Activated CD4-positive, alpha-beta T cell treated with anti-CD3 and anti-CD28 coated beads, Interleukin-2, amount 10 ng/mL, durations not matched to agents 7 days and 5 days (primary cell): ENCODE results near the gene ANO4. TPM values are rescaled to one million over a fixed set of nuclear protein-coding genes. Genes with fewer than 3 reads are reported as not detected.
"Not testable (repeated sequence)": the region's sequence is repeated elsewhere in the genome, so short reads cannot be mapped to it uniquely, and the experiment has no call there.

Source experiments
- CTCF ChIA-PET: fragments of 350-600 bp; sonication (Branson Sonifier 250); formaldehyde crosslinking; loops from one replicate; lab custom pipeline; 2021; ENCODE audit warnings: antibody characterized with exemption; lab: Charles Lee
- POLR2A ChIA-PET: fragments of 350-600 bp; sonication (Branson Sonifier 250); formaldehyde crosslinking; loops from one replicate; lab custom pipeline; 2021; ENCODE audit warnings: antibody characterized with exemption; lab: Charles Lee
- DNase-seq: peaks from one replicate; pipeline ENCODE4 v3.0.0-alpha.2; 2020
- H3K27ac Mint-ChIP-seq: one replicate; pipeline ENCODE4 v1.8.0; 2021; ENCODE audit warnings: mild to moderate bottlenecking, moderate library complexity, mixed read lengths
- H3K27me3 Mint-ChIP-seq: one replicate; pipeline ENCODE4 v1.8.0; 2021; ENCODE audit warnings: mixed read lengths
- H3K36me3 Mint-ChIP-seq: one replicate; pipeline ENCODE4 v1.8.0; 2021; ENCODE audit warnings: low read depth, mixed read lengths
- H3K4me1 Mint-ChIP-seq: one replicate; pipeline ENCODE4 v1.8.0; 2021; ENCODE audit warnings: mixed read lengths
- H3K4me3 Mint-ChIP-seq: one replicate; pipeline ENCODE4 v1.8.0; 2021; ENCODE audit warnings: mild to moderate bottlenecking, moderate library complexity, mixed read lengths
- H3K9me3 Mint-ChIP-seq: one replicate; pipeline ENCODE4 v1.8.0; 2021; ENCODE audit warnings: mixed read lengths
- total RNA-seq, 2 experiments: library from RNA; stranded (reverse); gene quantifications; one replicate each; pipeline ENCODE4 v1.2.3, GENCODE V29; 2021

ANO4 gene
- total RNA-seq, 2 experiments from 2014 or later, result not detected

GRCh38 chr12:101082706-101083105 is 288.1 kb downstream of the ANO4 start:
- DNase-seq, result no peak
- CTCF ChIA-PET, result no interaction called here
- Mint-ChIP-seq H3K9me3 (no peaks in the 10 kb centered on the region), H3K27ac (no peak overlapping the region), H3K4me3 (no peak overlapping the region), H3K27me3 (peaks cover 3% of the 10 kb centered on the region), H3K36me3 (no peaks in the 10 kb centered on the region), H3K4me1 (peaks cover 11% of the 10 kb centered on the region)
- POLR2A ChIA-PET, result no interaction called here

- Mint-ChIP-seq H3K4me3 (no peak overlapping the region), H3K27me3 (peaks cover 3% of the 10 kb centered on the region), H3K9me3 (peaks cover 2% of the 10 kb centered on the region), H3K36me3 (no peaks in the 10 kb centered on the region), H3K4me1 (no peaks in the 10 kb centered on the region), H3K27ac (no peak overlapping the region)
- ChIA-PET POLR2A (no interaction called here), CTCF (no interaction called here)
- no peak for DNase-seq
Observed at GRCh38 chr12:101086490-101087135, 292.0 kb downstream of the ANO4 start.

GRCh38 chr12:101087920-101088319 is 293.3 kb downstream of the ANO4 start:
- H3K27ac Mint-ChIP-seq, result no peak overlapping the region
- H3K36me3 Mint-ChIP-seq, result no peaks in the 10 kb centered on the region
- peaks cover 2% of the 10 kb centered on the region for H3K9me3 Mint-ChIP-seq
- H3K27me3 Mint-ChIP-seq, result peaks cover 3% of the 10 kb centered on the region
- ChIA-PET CTCF (interaction anchor here (0.6 kb wide), 1 partner anchor 227 kb away, joined by 3 read pairs; no protein-coding TSS in a partner anchor), POLR2A (no interaction called here)
- no peaks in the 10 kb centered on the region for H3K4me1 Mint-ChIP-seq
- no peak overlapping the region for H3K4me3 Mint-ChIP-seq
- no peak for DNase-seq

DNA sequence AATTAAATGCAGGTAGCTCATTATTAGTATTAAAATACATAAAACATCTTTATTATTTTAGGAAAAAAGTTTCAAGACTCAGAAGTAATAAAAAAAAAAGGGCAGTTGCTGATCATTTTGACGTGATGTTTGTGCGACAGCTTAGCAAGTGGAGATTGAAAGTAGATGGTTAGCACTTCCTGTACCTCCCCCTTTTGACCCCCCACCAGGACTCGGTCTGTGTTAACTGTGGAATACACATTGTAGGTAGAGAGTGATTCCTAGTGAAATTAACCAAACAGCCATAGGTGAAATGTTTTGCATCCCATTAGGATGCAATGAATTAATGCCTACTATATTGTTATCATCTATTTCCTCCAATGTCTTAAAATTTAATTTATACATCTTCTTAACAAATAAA is 294.7 kb downstream of the ANO4 start:
- Mint-ChIP-seq H3K4me3 (no peak overlapping the region), H3K36me3 (no peaks in the 10 kb centered on the region), H3K9me3 (peaks cover 2% of the 10 kb centered on the region), H3K27me3 (peaks cover 3% of the 10 kb centered on the region), H3K27ac (no peak overlapping the region), H3K4me1 (no peaks in the 10 kb centered on the region)
- ChIA-PET POLR2A (no interaction called here), CTCF (no interaction called here)
- DNase-seq, result no peak

DNA sequence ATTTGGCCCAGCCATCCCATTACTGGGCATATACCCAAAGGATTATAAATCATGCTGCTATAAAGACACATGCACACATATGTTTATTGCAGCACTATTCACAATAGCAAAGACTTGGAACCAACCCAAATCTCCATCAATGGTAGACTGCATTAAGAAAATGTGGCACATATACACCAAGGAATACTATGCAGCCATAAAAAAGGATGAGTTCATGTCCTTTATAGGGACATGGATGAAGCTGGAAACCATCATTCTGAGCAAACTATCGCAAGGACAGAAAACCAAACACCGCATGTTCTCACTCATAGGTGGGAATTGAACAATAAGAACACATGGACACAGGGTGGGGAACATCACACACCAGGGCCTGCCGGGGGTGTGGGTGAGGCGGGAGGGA is 295.6 kb downstream of the ANO4 start:
- H3K27me3 Mint-ChIP-seq, CTCF ChIA-PET, POLR2A ChIA-PET, H3K9me3 Mint-ChIP-seq, H3K36me3 Mint-ChIP-seq, H3K4me3 Mint-ChIP-seq, H3K4me1 Mint-ChIP-seq, DNase-seq, H3K27ac Mint-ChIP-seq: not testable (repeated sequence)

GRCh38 chr12:101097829-101098580 is 303.4 kb downstream of the ANO4 start:
- H3K36me3 Mint-ChIP-seq, result no peaks in the 10 kb centered on the region
- ChIA-PET CTCF (no interaction called here), POLR2A (no interaction called here)
- no peak overlapping the region for H3K4me3 Mint-ChIP-seq
- no peaks in the 10 kb centered on the region for H3K4me1 Mint-ChIP-seq
- H3K27ac Mint-ChIP-seq, result no peak overlapping the region
- no peaks in the 10 kb centered on the region for H3K27me3 Mint-ChIP-seq
- no peak for DNase-seq
- H3K9me3 Mint-ChIP-seq, result no peaks in the 10 kb centered on the region

DNA sequence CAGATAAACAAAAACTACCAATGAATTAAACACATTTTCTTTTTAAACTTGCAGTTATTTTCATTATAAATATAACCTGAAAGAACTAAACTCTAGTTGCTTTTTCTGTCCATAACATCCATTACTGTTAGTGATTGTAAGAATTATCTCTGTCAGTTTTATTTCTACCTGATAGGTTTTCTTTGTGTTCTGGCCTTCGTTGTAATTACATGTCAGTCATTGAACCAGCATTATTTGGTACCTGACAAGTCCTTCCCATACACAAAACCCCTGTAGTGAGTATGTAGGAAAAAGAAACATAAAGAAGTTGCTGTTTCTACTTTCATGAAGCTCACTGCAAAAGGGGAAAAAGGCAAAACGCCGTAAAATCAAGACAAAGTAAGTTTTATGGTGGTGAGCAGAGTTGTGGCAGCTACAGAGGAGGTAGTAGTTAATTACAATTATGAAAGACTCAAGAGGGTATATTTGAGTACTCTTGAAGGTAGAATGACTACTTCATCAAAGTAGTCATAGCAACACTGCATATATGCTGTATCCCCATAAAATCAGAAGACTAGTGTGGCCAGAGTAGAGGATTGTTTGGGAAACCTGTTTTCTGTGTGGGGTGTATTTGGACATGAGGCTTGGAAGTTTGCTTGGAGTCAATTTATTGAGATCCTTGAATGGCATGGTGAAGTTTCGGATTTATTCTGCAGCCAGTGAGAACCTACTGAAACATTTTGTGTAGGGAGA is 312.6 kb downstream of the ANO4 start:
- no peak for DNase-seq
- no peaks in the 10 kb centered on the region for H3K9me3 Mint-ChIP-seq
- CTCF ChIA-PET, result no interaction called here
- H3K27ac Mint-ChIP-seq, result no peak overlapping the region
- H3K4me3 Mint-ChIP-seq, result no peak overlapping the region
- no peaks in the 10 kb centered on the region for H3K36me3 Mint-ChIP-seq
- POLR2A ChIA-PET, result no interaction called here
- H3K27me3 Mint-ChIP-seq, result no peaks in the 10 kb centered on the region
- H3K4me1 Mint-ChIP-seq, result no peaks in the 10 kb centered on the region

- Mint-ChIP-seq H3K27me3 (no peaks in the 10 kb centered on the region), H3K4me3 (no peak overlapping the region), H3K36me3 (no peaks in the 10 kb centered on the region), H3K4me1 (no peaks in the 10 kb centered on the region), H3K27ac (no peak overlapping the region), H3K9me3 (no peaks in the 10 kb centered on the region)
- POLR2A ChIA-PET, result no interaction called here
- CTCF ChIA-PET, result no interaction called here
- no peak for DNase-seq
Observed at GRCh38 chr12:101108130-101108529, 313.6 kb downstream of the ANO4 start.

GRCh38 chr12:101110866-101111265 is 316.3 kb downstream of the ANO4 start:
- H3K36me3 Mint-ChIP-seq, result no peaks in the 10 kb centered on the region
- no peak overlapping the region for H3K4me3 Mint-ChIP-seq
- no peak overlapping the region for H3K27ac Mint-ChIP-seq
- no peaks in the 10 kb centered on the region for H3K9me3 Mint-ChIP-seq
- no peaks in the 10 kb centered on the region for H3K4me1 Mint-ChIP-seq
- ChIA-PET POLR2A (no interaction called here), CTCF (no interaction called here)
- no peak for DNase-seq
- H3K27me3 Mint-ChIP-seq, result no peaks in the 10 kb centered on the region

GRCh38 chr12:101111441-101111840 is 316.9 kb downstream of the ANO4 start:
- ChIA-PET POLR2A (no interaction called here), CTCF (no interaction called here)
- no peaks in the 10 kb centered on the region for H3K4me1 Mint-ChIP-seq
- H3K9me3 Mint-ChIP-seq, result no peaks in the 10 kb centered on the region
- no peak overlapping the region for H3K4me3 Mint-ChIP-seq
- no peaks in the 10 kb centered on the region for H3K36me3 Mint-ChIP-seq
- H3K27ac Mint-ChIP-seq, result no peak overlapping the region
- DNase-seq, result no peak
- no peaks in the 10 kb centered on the region for H3K27me3 Mint-ChIP-seq

DNA sequence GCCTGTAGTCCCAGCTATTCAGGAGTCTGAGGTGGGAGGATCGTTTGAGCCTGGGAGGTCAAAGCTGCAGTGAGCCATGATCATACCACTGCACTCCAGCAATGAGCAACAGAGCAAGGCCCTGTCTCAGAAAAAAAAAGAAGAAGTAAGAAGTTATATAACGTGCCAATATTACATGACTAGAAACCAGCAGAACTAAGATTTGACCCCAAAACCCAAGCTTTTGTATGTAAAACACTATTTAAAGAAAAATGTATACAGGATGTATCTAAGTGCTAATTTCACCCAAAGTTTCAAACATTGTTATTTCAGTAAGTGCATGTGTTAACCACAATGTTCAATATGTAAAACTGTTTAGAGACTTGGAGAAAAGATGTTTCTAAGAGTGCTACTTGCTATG is 320.8 kb downstream of the ANO4 start:
- no peaks in the 10 kb centered on the region for H3K27me3 Mint-ChIP-seq
- DNase-seq, result no peak
- ChIA-PET CTCF (interaction anchor here (0.6 kb wide), 1 partner anchor 9 kb away, joined by 3 read pairs; no protein-coding TSS in a partner anchor), POLR2A (no interaction called here)
- H3K27ac Mint-ChIP-seq, result no peak overlapping the region
- H3K4me1 Mint-ChIP-seq, result no peaks in the 10 kb centered on the region
- H3K4me3 Mint-ChIP-seq, result no peak overlapping the region
- H3K9me3 Mint-ChIP-seq, result no peaks in the 10 kb centered on the region
- H3K36me3 Mint-ChIP-seq, result no peaks in the 10 kb centered on the region

GRCh38 chr12:101116911-101117310 is 322.3 kb downstream of the ANO4 start:
- H3K9me3 Mint-ChIP-seq, result peaks cover 4% of the 10 kb centered on the region
- H3K4me3 Mint-ChIP-seq, result no peak overlapping the region
- ChIA-PET POLR2A (no interaction called here), CTCF (no interaction called here)
- H3K36me3 Mint-ChIP-seq, result no peaks in the 10 kb centered on the region
- no peak for DNase-seq
- no peaks in the 10 kb centered on the region for H3K4me1 Mint-ChIP-seq
- no peak overlapping the region for H3K27ac Mint-ChIP-seq
- no peaks in the 10 kb centered on the region for H3K27me3 Mint-ChIP-seq

DNA sequence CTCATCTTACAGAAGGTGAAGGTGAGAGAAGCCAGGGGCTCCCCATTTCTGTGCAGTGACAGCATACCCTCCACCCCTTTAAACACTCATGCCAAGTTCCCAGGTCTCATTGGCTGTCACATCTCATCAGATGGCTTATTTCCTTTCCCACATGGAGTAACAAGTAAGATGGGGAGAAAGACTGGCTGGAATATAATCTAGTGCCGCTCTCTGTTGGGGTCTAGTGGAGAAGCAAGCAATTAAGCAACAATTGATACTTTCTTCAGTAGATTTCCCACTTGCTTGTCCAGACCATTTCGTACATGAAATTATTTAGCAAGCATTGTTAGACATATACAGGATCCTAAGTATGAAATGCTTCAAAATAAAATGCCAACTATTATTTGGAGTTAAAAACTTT is 323.3 kb downstream of the ANO4 start:
- no peak overlapping the region for H3K27ac Mint-ChIP-seq
- DNase-seq, result no peak
- POLR2A ChIA-PET, result no interaction called here
- H3K36me3 Mint-ChIP-seq, result no peaks in the 10 kb centered on the region
- CTCF ChIA-PET, result no interaction called here
- H3K4me1 Mint-ChIP-seq, result no peaks in the 10 kb centered on the region
- H3K4me3 Mint-ChIP-seq, result no peak overlapping the region
- no peaks in the 10 kb centered on the region for H3K27me3 Mint-ChIP-seq
- peaks cover 4% of the 10 kb centered on the region for H3K9me3 Mint-ChIP-seq
